ENCODE data around the gene GOLGA7B. TPM values are rescaled to one million over a fixed set of nuclear protein-coding genes. Genes with fewer than 3 reads are reported as not detected.

GOLGA7B gene
- polyA plus RNA-seq, 1 of the 3 experiments (the other 2 are of a cell fraction) = 0.03 TPM

GRCh38 chr10:97874332-97874731 lies 24.7 kb downstream of the GOLGA7B start:
- Histone ChIP-seq H3K9ac (no peak overlapping the region), H3K27me3 (ENCODE audit: insufficient read depth) (peaks cover 18% of the 10 kb centered on the region; the same call in 1 of the 2 replicates), H3K4me3 (ENCODE audit: low read depth in 2 of 2, low read length in 1 of 2) (no peak overlapping the region), H3F3A (replicated peaks; ENCODE audit: insufficient read depth) (no peaks in the 10 kb centered on the region), H3K79me2 (ENCODE audit: insufficient read depth) (no peaks in the 10 kb centered on the region), H3K36me3 (replicated peaks in 1 of 2; ENCODE audit: control insufficient read depth in 1 of 2, insufficient read depth in 2 of 2, low read length in 1 of 2) (no peaks in the 10 kb centered on the region), H3K4me1 (ENCODE audit: control insufficient read depth in 1 of 2, insufficient read depth in 2 of 2, low read depth in 1 of 2, low read length in 1 of 2) (peaks cover 0 to 15% of the 10 kb centered on the region in 2 experiments; a peak in 1 of 4 replicates), H3K4me2 (no peak overlapping the region), H4K20me1 (ENCODE audit: insufficient read depth) (no peaks in the 10 kb centered on the region), H3K9me3 (no peaks in the 10 kb centered on the region), H2AFZ (ENCODE audit: low read depth) (no peak overlapping the region), H3K27ac (ENCODE audit: low read depth in 2 of 2, low read length in 1 of 2) (no peak overlapping the region), H3K9me2 (no peaks in the 10 kb centered on the region)
- no peak for DNase-seq
- 29% methylated on average over 1 of the region's 6 CpGs for WGBS (ENCODE audit: low lambda C conversion rate)
- ChIA-PET CTCF (interaction anchor here (1.1 to 9.1 kb wide), 6 partner anchors 14 to 171 kb away, joined by 3 to 277 read pairs (median 10); no protein-coding TSS in a partner anchor), POLR2A (interaction anchor here (0.8 kb wide), 1 partner anchor 1470 kb away, joined by 3 read pairs; no protein-coding TSS in a partner anchor)
- TF ChIP-seq YY1 (IDR thresholded peaks at IDR 0.05; ENCODE audit: low read depth) (no peak), TCF12 (IDR thresholded peaks at IDR 0.05) (no peak), FOSL2 (IDR thresholded peaks at IDR 0.05; ENCODE audit: borderline replicate concordance, low read depth) (no peak), CHD2 (IDR thresholded peaks at IDR 0.05; ENCODE audit: low read length, partially characterized antibody) (no peak), FOXJ3 (CRISPR knock-in tag; IDR thresholded peaks at IDR 0.05) (no peak), USF2 (IDR thresholded peaks at IDR 0.05; ENCODE audit: borderline replicate concordance, low read depth, low read length) (no peak), RFX5 (IDR thresholded peaks at IDR 0.05; ENCODE audit: low read length) (no peak), TAF1 (IDR thresholded peaks at IDR 0.05; ENCODE audit: borderline replicate concordance, low read depth, low read length) (no peak), NRF1 (IDR thresholded peaks at IDR 0.05; ENCODE audit: low read depth, low read length) (no peak), JUND (IDR thresholded peaks at IDR 0.05) (no peak), GATA2 (CRISPR knock-in tag; IDR thresholded peaks at IDR 0.05) (no peak), GABPA (IDR thresholded peaks at IDR 0.05; ENCODE audit: low read depth) (no peak), EZH2phosphoT487 (IDR thresholded peaks at IDR 0.05; ENCODE audit: borderline replicate concordance, low read depth) (no peak), USF1 (IDR thresholded peaks at IDR 0.05; ENCODE audit: borderline replicate concordance, low read depth) (no peak), RCOR1 (IDR thresholded peaks at IDR 0.05; ENCODE audit: low read length) (no peak), SIN3A (IDR thresholded peaks at IDR 0.05; ENCODE audit: borderline replicate concordance, low read depth, low read length) (no peak), ELF1 (IDR thresholded peaks at IDR 0.05) (no peak)

- no peak overlapping the region for H3K27ac ChIP-seq (ENCODE audit: low read depth in 2 of 2, low read length in 1 of 2)
- H3K36me3 ChIP-seq (replicated peaks in 1 of 2; ENCODE audit: control insufficient read depth in 1 of 2, insufficient read depth in 2 of 2, low read length in 1 of 2) = no peaks in the 10 kb centered on the region
- peaks cover 8% of the 10 kb centered on the region; the same call in 1 of the 2 replicates for H3K27me3 ChIP-seq (ENCODE audit: insufficient read depth)
- no peaks in the 10 kb centered on the region for H4K20me1 ChIP-seq (ENCODE audit: insufficient read depth)
- no peak overlapping the region for H2AFZ ChIP-seq (ENCODE audit: low read depth)
- H3K9me3 ChIP-seq = no peaks in the 10 kb centered on the region
- no peaks in the 10 kb centered on the region for H3K79me2 ChIP-seq (ENCODE audit: insufficient read depth)
- TF ChIP-seq RFX5 (IDR thresholded peaks at IDR 0.05; ENCODE audit: low read length) (no peak), TEAD4 (IDR thresholded peaks at IDR 0.05; ENCODE audit: borderline replicate concordance, insufficient read depth) (no peak), CHD2 (IDR thresholded peaks at IDR 0.05; ENCODE audit: low read length, partially characterized antibody) (no peak), FOXM1 (IDR thresholded peaks at IDR 0.05; ENCODE audit: low read depth) (no peak), EZH2phosphoT487 (IDR thresholded peaks at IDR 0.05; ENCODE audit: borderline replicate concordance, low read depth) (no peak), ELF1 (IDR thresholded peaks at IDR 0.05) (no peak), IRF3 (IDR thresholded peaks at IDR 0.05; ENCODE audit: low read depth, low read length) (no peak), EP300 (IDR thresholded peaks at IDR 0.05; ENCODE audit: borderline replicate concordance in 1 of 2, low read depth in 1 of 2, low read length in 1 of 2) (no peak), RAD21 (IDR thresholded peaks at IDR 0.05; ENCODE audit: low read length) (no peak), TAF1 (IDR thresholded peaks at IDR 0.05; ENCODE audit: borderline replicate concordance, low read depth, low read length) (no peak), MXI1 (IDR thresholded peaks at IDR 0.05; ENCODE audit: low read depth, low read length) (no peak)
- TF ChIP-seq, protein P1, sequence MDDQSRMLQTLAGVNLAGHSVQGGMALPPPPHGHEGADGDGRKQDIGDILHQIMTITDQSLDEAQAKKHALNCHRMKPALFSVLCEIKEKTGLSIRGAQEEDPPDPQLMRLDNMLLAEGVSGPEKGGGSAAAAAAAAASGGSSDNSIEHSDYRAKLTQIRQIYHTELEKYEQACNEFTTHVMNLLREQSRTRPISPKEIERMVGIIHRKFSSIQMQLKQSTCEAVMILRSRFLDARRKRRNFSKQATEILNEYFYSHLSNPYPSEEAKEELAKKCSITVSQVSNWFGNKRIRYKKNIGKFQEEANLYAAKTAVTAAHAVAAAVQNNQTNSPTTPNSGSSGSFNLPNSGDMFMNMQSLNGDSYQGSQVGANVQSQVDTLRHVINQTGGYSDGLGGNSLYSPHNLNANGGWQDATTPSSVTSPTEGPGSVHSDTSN (IDR thresholded peaks at IDR 0.05) = no peak
- TF ChIP-seq, protein P2, sequence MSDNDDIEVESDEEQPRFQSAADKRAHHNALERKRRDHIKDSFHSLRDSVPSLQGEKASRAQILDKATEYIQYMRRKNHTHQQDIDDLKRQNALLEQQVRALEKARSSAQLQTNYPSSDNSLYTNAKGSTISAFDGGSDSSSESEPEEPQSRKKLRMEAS (IDR thresholded peaks at IDR 0.05; ENCODE audit: low read depth) = no peak
- H3F3A ChIP-seq (replicated peaks; ENCODE audit: insufficient read depth) = no peaks in the 10 kb centered on the region
- peaks cover 0 to 11% of the 10 kb centered on the region in 2 experiments; a peak in 1 of 4 replicates for H3K4me1 ChIP-seq (ENCODE audit: control insufficient read depth in 1 of 2, insufficient read depth in 2 of 2, low read depth in 1 of 2, low read length in 1 of 2)
- POLR2A ChIA-PET = no interaction called here
- CTCF ChIA-PET = interaction anchor here (0.9 to 9.1 kb wide), 6 partner anchors 12 to 114 kb away, joined by 4 to 277 read pairs (median 16); no protein-coding TSS in a partner anchor
- H3K9me2 ChIP-seq = no peaks in the 10 kb centered on the region
- no peak for DNase-seq
- 74% methylated on average over 4 of the region's 7 CpGs for WGBS (ENCODE audit: low lambda C conversion rate)
- H3K4me2 ChIP-seq = no peak overlapping the region
- no peak overlapping the region for H3K4me3 ChIP-seq (ENCODE audit: low read depth in 2 of 2, low read length in 1 of 2)
- H3K9ac ChIP-seq = no peak overlapping the region
These were observed 25.7 kb downstream of the GOLGA7B start for GRCh38 chr10:97875391-97875790.

All from SK-N-SH (cell line).